ENCODE data around the gene PJA2.

Gene PJA2

GRCh38 chr5:109349388-109349787 is 60.4 kb downstream of the PJA2 start:
- DNase-seq, result no peak

- DNase-seq, result no peak
These were observed 62.4 kb downstream of the PJA2 start for GRCh38 chr5:109347252-109347888.

- DNase-seq, result no peak
These were observed 64.1 kb downstream of the PJA2 start for GRCh38 chr5:109345699-109346098.

GRCh38 chr5:109340351-109340750 is 69.4 kb downstream of the PJA2 start:
- DNase-seq, result no peak

GRCh38 chr5:109335114-109335513 is 74.7 kb downstream of the PJA2 start:
- no peak for DNase-seq

- no peak for DNase-seq
These were observed 75.7 kb downstream of the PJA2 start for GRCh38 chr5:109334056-109334455.

- no peak for DNase-seq
These were observed 80.2 kb downstream of the PJA2 start for GRCh38 chr5:109329333-109330237.

- DNase-seq, result no peak
These were observed 81.1 kb downstream of the PJA2 start for GRCh38 chr5:109328626-109329025.

GRCh38 chr5:109327570-109327969 is 82.2 kb downstream of the PJA2 start:
- DNase-seq, result no peak

- DNase-seq, result no peak
These were observed 82.9 kb downstream of the PJA2 start for GRCh38 chr5:109326919-109327318.

- no peak for DNase-seq
These were observed 84.3 kb downstream of the PJA2 start for GRCh38 chr5:109325456-109325855.

- DNase-seq, result no peak
These were observed 84.8 kb downstream of the PJA2 start for GRCh38 chr5:109324931-109325330.

- DNase-seq, result no peak
These were observed 85.4 kb downstream of the PJA2 start for GRCh38 chr5:109324351-109324750.

- no peak for DNase-seq
These were observed 87.1 kb downstream of the PJA2 start for GRCh38 chr5:109322694-109323093.

- DNase-seq, result no peak
These were observed 90.4 kb downstream of the PJA2 start for GRCh38 chr5:109319351-109319750.

- DNase-seq, result no peak
These were observed 91.2 kb downstream of the PJA2 start for GRCh38 chr5:109318455-109319108.

- no peak for DNase-seq
These were observed 93.1 kb downstream of the PJA2 start for GRCh38 chr5:109316634-109317033.

GRCh38 chr5:109315245-109315644 is 94.5 kb downstream of the PJA2 start:
- DNase-seq, result no peak

- DNase-seq, result no peak
These were observed 96.6 kb downstream of the PJA2 start for GRCh38 chr5:109313127-109313526.

- no peak for DNase-seq
These were observed 97.1 kb downstream of the PJA2 start for GRCh38 chr5:109312695-109313094.

- DNase-seq, result no peak
These were observed 99.5 kb downstream of the PJA2 start for GRCh38 chr5:109310315-109310714.

GRCh38 chr5:109309326-109310063 is 100.3 kb downstream of the PJA2 start:
- no peak for DNase-seq

GRCh38 chr5:109307951-109308350 is 101.8 kb downstream of the PJA2 start:
- no peak for DNase-seq
